Thyroid gland (tissue), 4 donors: Measurements from ENCODE around the gene DNMT3L.

Experiments used
- CTCF ChIP-seq, 6 experiments: fragments of 200-600 bp in 3 of 6; fragments of 450-650 bp in 3 of 6; sonication (generic) in 3 of 6; IDR thresholded peaks; one replicate each; pipeline ENCODE4 v1.5.1; 2016 to 2019; ENCODE audit warnings: antibody characterized with exemption in 6 of 6, mild to moderate bottlenecking in 2 of 6, inconsistent platforms in 1 of 6, moderate library complexity in 1 of 6
- POLR2A ChIP-seq, 2 donors: fragments of 450-650 bp; IDR thresholded peaks; one replicate each; pipeline ENCODE4 v1.6.1; 2017; ENCODE audit warnings: antibody characterized with exemption in 2 of 2, mild to moderate bottlenecking in 2 of 2, moderate library complexity in 1 of 2

- no peak for TF ChIP-seq CTCF (IDR thresholded peaks at IDR 0.05)
- no peak for TF ChIP-seq POLR2A (IDR thresholded peaks at IDR 0.05)
Measured at GRCh38 chr21:44295646-44296045, 33.9 kb upstream of the DNMT3L start.
